OCI-M1 (cell line): ENCODE results near the gene NF1.

ENCODE experiments used
- DNase-seq: peaks from one replicate; lab custom pipeline; 2025; lab: John Stamatoyannopoulos, UW

Gene NF1

GRCh38 chr17:31388770-31389656 is 294.2 kb downstream of the NF1 start:
- DNase-seq, result peak; percentile 39

GRCh38 chr17:31389657-31390381 is 295.0 kb downstream of the NF1 start:
- DNase-seq, result no peak

GRCh38 chr17:31390426-31390747 is 295.6 kb downstream of the NF1 start:
- DNase-seq, result no peak

- DNase-seq, result no peak
These were observed 296.1 kb downstream of the NF1 start for GRCh38 chr17:31390748-31391495.

DNA sequence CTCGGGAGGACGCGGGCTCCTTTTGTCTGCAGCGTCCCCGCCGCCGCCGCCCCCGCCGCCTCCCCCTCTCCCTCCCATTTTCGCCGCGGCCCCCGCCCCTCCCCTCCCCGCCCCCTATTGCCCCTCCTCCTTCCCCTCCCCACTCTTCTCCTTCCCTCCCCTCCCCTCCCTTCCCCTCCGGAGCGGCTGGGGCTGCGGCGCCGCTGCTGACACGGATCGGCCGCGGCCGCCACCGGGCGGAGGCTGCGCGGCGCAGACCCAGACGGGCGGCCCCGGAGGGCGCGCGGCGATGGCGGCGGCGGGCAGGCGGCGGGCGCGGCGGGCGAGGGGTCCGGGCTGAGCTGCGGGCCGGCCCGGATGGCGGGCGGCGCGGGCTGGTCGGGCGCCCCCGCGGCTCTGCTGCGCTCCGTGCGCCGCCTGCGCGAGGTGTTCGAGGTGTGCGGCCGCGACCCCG is 296.7 kb downstream of the NF1 start, which contains the start of gene RAB11FIP4:
Gene RAB11FIP4 (plus strand): TSS at position 180 of the 454 bp plus-strand sequence. CDS start 178 bp downstream, at position 358.
- DNase-seq, result no peak

DNA sequence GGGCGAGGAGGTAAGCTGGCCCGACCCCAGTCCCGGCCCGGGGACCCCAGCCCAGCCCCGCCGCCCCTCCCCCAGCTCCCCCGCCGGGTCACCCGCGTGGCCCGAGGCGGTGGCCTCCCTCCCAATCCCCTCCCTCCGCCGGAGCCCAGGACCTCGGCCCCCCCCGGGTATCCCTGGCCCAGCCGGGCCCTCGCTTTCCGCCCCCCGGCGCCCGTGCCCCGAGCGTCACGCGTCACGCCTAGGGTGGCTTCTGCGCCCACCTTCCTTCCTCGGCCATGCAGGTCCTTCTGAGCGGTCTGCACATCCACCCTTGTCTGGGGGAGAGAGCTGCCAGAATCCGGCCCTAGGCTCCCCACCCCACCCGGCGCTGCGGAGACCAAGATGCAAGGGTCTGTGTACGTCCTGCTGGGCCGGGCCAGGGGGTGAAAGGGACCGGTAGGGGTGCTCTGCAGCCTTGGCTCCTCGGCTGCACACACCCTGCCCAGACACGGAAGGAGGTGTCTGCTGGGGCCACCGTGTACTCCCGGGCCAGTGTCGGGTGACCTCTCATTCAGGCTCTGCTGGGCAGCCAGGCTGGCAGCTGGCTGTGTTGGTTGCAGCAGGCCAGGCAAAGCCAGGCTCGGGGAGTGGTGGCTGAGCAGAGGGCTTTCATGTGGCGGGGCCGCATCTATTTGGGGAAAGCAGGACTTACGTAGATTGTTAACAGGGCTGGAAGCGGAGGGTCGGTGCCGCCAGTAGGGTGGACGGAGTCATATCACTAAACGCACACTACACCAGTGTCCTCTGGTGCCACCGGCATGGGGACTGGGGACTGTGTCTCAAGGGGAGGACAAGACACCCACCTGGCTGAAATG is 297.5 kb downstream of the NF1 start:
- no peak for DNase-seq

GRCh38 chr17:31392856-31393748 is 298.3 kb downstream of the NF1 start:
- DNase-seq, result no peak

- DNase-seq, result no peak
These were observed 299.0 kb downstream of the NF1 start for GRCh38 chr17:31393749-31394146.

DNA sequence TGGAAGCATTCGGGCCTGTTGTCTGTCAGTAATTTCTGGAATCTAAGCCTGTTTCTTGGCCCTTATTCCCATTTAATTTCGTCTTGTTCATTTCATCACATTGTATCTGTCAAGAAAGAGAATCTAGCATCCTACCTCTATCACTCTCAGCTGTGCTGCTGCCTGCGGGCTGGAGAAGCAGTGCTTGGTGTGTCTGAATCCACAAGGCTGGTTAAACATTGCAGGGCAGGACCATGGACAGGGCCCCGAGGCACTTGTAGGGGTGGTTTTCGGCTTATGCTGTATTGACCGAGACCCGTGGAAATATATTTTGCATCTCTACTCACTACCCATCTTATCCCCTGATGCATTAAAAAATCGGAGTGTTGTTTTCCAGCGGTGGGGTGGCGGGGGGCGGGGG is 299.8 kb downstream of the NF1 start:
- peak; percentile 59 for DNase-seq

DNA sequence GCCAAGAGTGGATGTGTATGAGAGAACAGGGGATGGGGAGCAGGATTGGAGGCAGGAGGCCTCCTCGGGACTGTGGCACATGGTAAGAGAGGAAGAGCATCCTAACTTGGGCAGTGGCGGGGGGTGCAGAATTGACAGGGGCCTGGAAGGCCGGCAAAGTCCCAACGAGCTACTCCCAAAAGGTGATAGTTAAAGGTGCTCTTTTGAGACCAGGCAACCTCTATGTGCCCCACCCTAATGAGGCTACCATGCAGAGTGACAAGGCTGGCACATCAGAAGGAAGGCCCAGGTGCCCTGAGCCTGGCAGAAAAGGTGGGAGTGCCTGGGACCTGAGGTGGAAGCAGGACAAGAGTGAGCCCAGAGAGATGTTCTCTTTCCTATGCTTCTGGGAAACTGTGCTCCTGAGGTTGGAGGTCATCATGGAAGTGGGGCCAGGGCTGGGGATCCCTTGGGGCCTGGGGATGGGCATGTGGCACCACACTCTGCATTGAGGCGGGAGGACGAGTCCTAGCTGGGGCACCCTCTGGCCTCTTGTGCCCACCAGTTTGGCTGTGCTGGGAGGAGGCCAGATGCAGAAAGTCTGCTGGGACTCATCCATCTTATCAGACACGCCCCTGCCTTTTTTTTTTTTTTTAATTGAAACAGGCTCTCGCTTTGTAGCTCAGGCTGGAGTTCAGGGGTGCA is 302.6 kb downstream of the NF1 start:
- DNase-seq, result no peak

DNA sequence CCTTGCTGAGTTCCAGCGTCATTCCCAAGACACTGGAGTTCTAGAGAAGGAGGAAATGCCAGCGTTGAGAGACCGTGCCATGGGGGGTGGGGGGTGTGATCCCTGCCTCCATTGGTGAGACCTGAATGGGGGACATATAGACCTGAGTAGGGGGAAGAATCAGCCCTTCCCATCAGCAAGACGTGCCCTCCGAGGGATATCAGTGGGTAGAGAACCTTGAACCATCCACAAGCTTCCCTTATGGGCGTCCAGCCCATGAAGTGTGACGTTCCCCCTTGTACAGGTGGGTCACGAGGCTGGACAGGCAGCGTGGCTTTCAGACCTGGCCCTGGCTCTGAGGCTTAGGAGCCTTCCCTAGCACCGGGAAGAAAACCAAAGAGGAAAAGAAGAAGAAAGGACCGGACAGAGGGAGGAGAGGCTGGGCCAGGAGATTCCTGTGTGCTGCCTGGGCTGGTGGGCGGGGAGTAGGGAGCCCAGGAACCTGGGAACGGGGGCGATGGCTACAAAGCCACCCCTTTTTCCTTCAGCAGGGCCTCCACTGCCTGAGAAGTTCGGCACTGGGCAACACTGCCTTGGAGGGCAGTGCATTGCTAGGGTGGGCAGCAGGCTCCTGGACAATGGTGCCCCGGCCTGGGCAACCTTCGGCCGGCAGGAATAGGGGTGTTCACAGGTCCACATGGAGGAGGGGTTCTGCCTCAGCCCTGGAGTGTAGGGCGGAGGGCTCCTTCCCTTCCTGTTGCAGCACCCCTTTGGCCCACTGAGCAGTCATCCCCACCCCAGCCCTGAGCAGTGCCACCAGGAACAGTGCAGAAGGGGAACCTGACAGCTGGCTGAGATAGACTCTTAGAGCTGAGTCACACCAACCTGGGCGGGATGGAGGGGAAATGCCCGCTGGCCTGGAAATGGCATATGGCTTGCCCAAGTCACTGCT is 303.9 kb downstream of the NF1 start:
- DNase-seq, result no peak

GRCh38 chr17:31400481-31400950 is 305.7 kb downstream of the NF1 start:
- no peak for DNase-seq

GRCh38 chr17:31401456-31402254 is 306.9 kb downstream of the NF1 start:
- no peak for DNase-seq

DNA sequence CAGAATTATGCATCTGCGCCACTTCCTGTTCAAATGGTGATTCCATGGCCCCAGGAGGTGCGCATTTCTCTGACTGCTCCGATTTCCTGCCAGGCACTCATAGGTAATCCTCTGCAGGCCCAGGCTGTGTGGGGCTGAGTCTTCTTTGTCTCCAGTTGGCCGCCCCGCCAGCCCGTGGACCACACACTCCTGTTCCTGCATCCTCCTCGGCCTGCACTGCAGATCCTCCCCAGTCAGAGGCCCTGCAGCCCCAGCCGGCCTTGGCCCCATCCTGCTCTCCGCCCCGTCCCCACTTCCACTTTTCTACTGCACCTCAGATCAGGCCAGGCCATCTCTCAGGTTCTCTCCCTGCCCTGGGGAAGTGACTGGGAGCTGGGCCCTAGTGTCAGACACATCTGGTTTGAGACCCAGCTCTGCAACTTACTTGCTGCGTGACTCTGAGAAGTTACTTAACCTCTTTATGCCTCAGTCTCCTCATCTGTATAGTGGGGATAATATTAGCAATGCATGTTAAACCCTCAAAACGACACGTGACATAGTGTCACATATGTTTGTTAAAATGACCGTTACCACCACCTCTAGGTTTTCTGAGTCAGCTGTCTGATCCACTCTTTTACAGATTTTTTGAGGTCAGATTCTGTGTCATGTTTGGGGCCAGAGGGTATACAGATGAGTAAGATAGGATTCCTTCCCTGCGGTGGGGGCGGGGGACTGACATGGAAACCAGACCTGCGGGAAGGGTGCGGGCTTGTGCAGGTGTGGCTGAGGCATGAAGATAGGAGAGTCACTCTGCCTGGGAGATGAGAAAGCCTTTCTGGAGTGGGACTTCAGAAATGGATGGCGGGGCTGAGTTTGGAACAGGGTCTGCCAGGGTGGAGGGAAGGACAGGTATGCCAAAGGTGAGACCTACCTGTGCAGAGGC is 309.5 kb downstream of the NF1 start:
- DNase-seq, result no peak

- DNase-seq, result no peak
These were observed 311.2 kb downstream of the NF1 start for GRCh38 chr17:31405890-31406371.

DNA sequence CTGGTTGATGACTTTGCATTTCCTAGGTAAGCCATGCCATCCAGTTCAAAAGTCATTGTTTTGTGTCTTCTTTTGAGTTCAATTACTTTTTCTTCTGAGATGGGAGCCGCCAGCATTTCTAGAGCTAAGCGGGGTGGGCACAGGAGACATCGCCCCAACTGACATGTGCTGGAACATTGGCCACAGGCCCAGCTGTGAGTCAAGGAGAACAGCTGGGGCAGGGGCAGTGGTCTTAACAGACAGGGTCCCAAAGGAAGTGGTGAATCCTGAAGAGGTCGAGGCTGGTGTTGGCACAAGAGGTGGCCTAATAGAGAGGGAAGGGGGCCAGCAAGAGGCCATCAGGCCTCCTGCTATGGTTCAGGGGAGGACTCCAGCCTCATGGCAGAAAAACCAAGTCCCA is 313.8 kb downstream of the NF1 start:
- no peak for DNase-seq
